H1 (cell line): ENCODE measurements around the gene DNAJB11.

Experiments used
- CEBPB ChIP-seq: IDR thresholded peaks from 2 replicates; pipeline ENCODE4 v1.6.1; 2012; ENCODE audit warnings: low read depth, low read length
- CTCF ChIP-seq, 3 experiments: IDR thresholded peaks; 1 replicate in 2 of 3; 2 replicates in 1 of 3; pipeline versions ENCODE4 v1.5.1 to v1.6.1; 2011; ENCODE audit warnings: low read length in 3 of 3, mild to moderate bottlenecking in 3 of 3, inconsistent platforms in 2 of 3, low read depth in 1 of 3, moderate library complexity in 1 of 3; ENCODE audit not compliant: insufficient read depth in 1 of 3; ENCODE audit errors: control extremely low read depth in 1 of 3
- EP300 ChIP-seq, 2 experiments: IDR thresholded peaks; 1 replicate in 1 of 2; 2 replicates in 1 of 2; pipeline ENCODE4 v1.6.1; 2011 to 2012; ENCODE audit warnings: low read depth in 2 of 2, low read length in 2 of 2, mild to moderate bottlenecking in 2 of 2, borderline replicate concordance in 1 of 2, inconsistent platforms in 1 of 2, moderate library complexity in 1 of 2
- HDAC6 ChIP-seq: IDR thresholded peaks from one replicate; pipeline ENCODE4 v1.7.1; 2012; ENCODE audit warnings: low read depth, mild to moderate bottlenecking, inconsistent platforms, low read length, moderate library complexity
- POLR2A ChIP-seq, 2 experiments: IDR thresholded peaks; 1 replicate in 1 of 2; 2 replicates in 1 of 2; pipeline ENCODE4 v1.6.1; 2011; ENCODE audit warnings: low read depth in 2 of 2, low read length in 2 of 2, mild to moderate bottlenecking in 2 of 2; ENCODE audit errors: control extremely low read depth in 1 of 2
- TAF7 ChIP-seq: optimal IDR thresholded peaks from 2 replicates; pipeline ENCODE3; 2011; ENCODE audit warnings: low read depth, mild to moderate bottlenecking, inconsistent platforms, low read length, moderate library complexity, borderline replicate concordance
- TEAD4 ChIP-seq: IDR thresholded peaks from 2 replicates; pipeline ENCODE4 v1.6.1; 2012; ENCODE audit warnings: low read depth, low read length, inconsistent platforms, mixed read lengths

GRCh38 chr3:186599785-186600166 lies 29.3 kb downstream of the DNAJB11 start:
- no peak for TF ChIP-seq TEAD4
- TF ChIP-seq EP300 (IDR thresholded peaks at IDR 0.05; ENCODE audit: borderline replicate concordance in 1 of 2, low read depth in 2 of 2, low read length in 2 of 2): no peak
- TF ChIP-seq POLR2A (IDR thresholded peaks at IDR 0.05; ENCODE audit: control extremely low read depth in 1 of 2, low read depth in 2 of 2, low read length in 2 of 2): no peak
- no peak for TF ChIP-seq HDAC6
- TF ChIP-seq CTCF (IDR thresholded peaks at IDR 0.05; ENCODE audit: control extremely low read depth in 1 of 3, insufficient read depth in 1 of 3, low read depth in 1 of 3, low read length in 3 of 3): no peak
- no peak for TF ChIP-seq TAF7
- no peak for TF ChIP-seq CEBPB
